T-helper 2 cell treated with Interferon-gamma antibody and Interleukin-4, amounts not matched to agents 5 μg/mL and 100 μg/mL, for 36 hours (primary cell): ENCODE measurements around the gene CTNND2.
"Not testable (repeated sequence)": the region's sequence is repeated elsewhere in the genome, so short reads cannot be mapped to it uniquely, and the experiment has no call there.

Source experiments
- DNase-seq: peaks from one replicate; pipeline ENCODE4 v3.0.0; 2021; ENCODE audit warnings: low spot score
- H3K27ac Mint-ChIP-seq: one replicate; pipeline ENCODE4 v1.8.0; 2021; ENCODE audit warnings: mild to moderate bottlenecking, mixed read lengths
- H3K27me3 Mint-ChIP-seq: one replicate; pipeline ENCODE4 v1.8.0; 2021; ENCODE audit warnings: low read depth, mixed read lengths
- H3K36me3 Mint-ChIP-seq: one replicate; pipeline ENCODE4 v1.8.0; 2021; ENCODE audit warnings: low read depth, mixed read lengths
- H3K4me1 Mint-ChIP-seq: one replicate; pipeline ENCODE4 v1.8.0; 2021; ENCODE audit warnings: low read depth, mixed read lengths
- H3K4me3 Mint-ChIP-seq: one replicate; pipeline ENCODE4 v1.8.0; 2022; ENCODE audit warnings: mild to moderate bottlenecking, moderate library complexity, mixed read lengths
- H3K9me3 Mint-ChIP-seq: one replicate; pipeline ENCODE4 v1.8.0; 2021; ENCODE audit warnings: mixed read lengths

The CTNND2 gene

DNA sequence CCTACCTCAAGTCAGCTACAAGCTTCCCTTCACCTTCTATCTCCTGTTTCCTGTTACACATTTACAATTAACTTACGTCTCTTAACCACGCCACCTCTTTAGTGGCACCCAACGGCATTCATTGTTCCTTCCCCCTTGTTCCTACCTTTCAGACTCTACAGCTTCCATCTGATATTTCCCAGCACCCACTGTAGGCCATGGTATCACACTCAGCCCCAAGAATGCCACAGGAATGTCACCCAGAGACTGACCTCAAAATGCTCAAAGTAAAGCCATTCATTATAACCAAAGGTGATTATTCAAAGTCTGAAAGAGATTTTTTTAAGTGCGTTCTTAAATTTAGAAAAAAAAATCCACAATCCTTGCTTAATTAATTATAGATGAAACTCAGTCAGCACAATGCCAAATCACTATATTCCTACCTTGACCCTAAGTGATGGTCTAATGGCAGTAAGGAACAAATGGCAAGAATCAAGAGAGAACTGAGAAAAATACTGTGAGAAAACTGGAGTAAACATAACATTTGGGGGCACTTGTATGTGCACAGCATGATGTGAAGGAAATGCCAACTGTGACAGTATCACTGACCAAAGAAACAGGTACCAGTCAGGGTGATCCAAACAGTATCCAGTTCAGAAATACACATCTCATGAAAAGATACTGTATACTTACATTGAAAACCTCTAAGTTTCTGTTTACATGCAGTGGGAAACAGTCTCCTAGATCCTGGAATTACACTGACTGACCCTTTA lies 52.1 kb downstream of the CTNND2 start:
- H3K27me3 Mint-ChIP-seq, result no peaks in the 10 kb centered on the region
- no peaks in the 10 kb centered on the region for H3K36me3 Mint-ChIP-seq
- H3K9me3 Mint-ChIP-seq, result peaks cover 17% of the 10 kb centered on the region
- no peak for DNase-seq
- H3K27ac Mint-ChIP-seq, result no peak overlapping the region
- no peaks in the 10 kb centered on the region for H3K4me1 Mint-ChIP-seq
- H3K4me3 Mint-ChIP-seq, result no peak overlapping the region

DNA sequence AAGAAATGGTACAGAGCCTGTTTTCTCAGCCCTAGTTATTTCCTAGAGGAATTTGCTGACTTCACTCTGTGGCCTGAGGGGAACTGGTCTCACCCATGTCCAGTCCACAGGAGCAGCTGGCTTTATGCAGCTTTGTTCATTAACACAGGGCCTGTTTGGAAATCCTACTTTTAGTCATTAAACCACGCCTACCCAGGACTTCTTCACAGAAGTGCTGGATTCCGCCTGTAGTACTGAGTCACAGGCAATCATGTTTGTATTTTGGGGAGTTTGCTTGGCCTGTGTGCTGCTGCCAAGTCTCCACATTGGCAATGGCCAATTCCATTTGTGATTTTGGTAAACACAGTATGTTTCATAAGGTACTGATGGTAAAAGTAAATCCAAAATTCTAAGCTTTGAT lies 52.8 kb downstream of the CTNND2 start:
- H3K4me3 Mint-ChIP-seq, result no peak overlapping the region
- no peaks in the 10 kb centered on the region for H3K4me1 Mint-ChIP-seq
- no peaks in the 10 kb centered on the region for H3K36me3 Mint-ChIP-seq
- H3K27me3 Mint-ChIP-seq, result no peaks in the 10 kb centered on the region
- no peak for DNase-seq
- peaks cover 14% of the 10 kb centered on the region for H3K9me3 Mint-ChIP-seq
- no peak overlapping the region for H3K27ac Mint-ChIP-seq

DNA sequence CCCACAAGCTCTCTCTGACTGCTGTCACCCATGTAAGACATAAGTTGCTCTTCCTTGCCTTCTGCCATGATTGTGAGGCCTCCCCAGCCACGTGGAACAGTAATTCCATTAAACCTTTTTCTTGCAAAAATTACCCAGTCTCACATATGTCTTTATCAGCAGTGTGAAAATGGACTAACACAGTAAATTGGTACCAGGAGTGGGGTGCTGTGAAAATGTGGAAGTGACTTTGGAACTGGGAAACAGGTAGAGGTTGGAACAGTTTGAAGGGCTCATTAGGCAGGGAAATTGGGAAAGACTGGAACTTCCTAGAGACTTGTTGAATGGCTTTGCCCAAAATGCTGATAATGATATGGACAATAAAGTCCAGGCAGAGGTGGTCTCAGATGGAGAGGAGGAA lies 75.7 kb downstream of the CTNND2 start:
- not testable (repeated sequence) for H3K4me3 Mint-ChIP-seq, H3K4me1 Mint-ChIP-seq, H3K27me3 Mint-ChIP-seq, H3K27ac Mint-ChIP-seq, DNase-seq, H3K36me3 Mint-ChIP-seq
- H3K9me3 Mint-ChIP-seq, result peaks cover 29% of the 10 kb centered on the region

DNA sequence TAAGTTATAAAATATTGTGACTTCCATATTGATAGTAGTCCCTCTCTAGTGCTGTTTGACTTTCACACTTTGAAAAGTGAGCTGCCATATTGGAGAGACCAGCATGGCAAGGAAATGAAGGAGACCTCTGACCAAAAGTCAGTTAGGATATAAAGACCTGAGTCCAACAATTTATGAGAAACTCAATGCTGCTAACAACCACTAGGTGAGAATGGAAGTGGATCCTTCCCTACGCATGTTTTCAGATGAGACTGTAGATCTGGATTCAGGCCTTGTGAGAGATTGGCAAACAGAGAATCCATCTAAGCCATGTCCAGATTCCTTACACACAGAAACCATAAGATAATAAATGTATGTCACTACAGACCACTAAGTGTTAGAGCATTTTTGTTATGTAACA lies 81.6 kb downstream of the CTNND2 start:
- H3K27me3 Mint-ChIP-seq, result no peaks in the 10 kb centered on the region
- DNase-seq, result no peak
- peaks cover 13% of the 10 kb centered on the region for H3K9me3 Mint-ChIP-seq
- H3K4me3 Mint-ChIP-seq, result no peak overlapping the region
- H3K4me1 Mint-ChIP-seq, result no peaks in the 10 kb centered on the region
- no peaks in the 10 kb centered on the region for H3K36me3 Mint-ChIP-seq
- no peak overlapping the region for H3K27ac Mint-ChIP-seq

DNA sequence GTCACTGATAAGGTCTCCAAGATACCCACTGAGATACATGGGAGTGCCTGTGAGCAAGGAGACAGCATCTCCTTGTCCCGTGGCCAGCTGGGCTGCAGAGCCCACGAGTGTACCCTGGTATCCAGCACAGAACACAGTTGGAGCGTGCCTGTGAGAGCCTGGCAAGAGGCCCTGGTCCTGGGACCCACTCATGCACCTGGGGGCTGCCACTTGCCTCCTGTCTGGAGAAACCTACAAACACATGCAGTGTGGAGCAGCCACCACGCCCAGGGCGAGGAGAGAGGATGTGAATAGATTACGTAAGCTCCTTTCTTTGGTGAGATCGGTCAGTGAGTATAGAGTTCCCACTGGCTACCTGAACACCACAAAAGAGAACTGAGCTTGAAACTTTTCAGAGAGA lies 88.3 kb downstream of the CTNND2 start:
- no peak for DNase-seq
- H3K27ac Mint-ChIP-seq, result no peak overlapping the region
- no peak overlapping the region for H3K4me3 Mint-ChIP-seq
- H3K36me3 Mint-ChIP-seq, result no peaks in the 10 kb centered on the region
- peaks cover 7% of the 10 kb centered on the region for H3K9me3 Mint-ChIP-seq
- H3K4me1 Mint-ChIP-seq, result no peaks in the 10 kb centered on the region
- no peaks in the 10 kb centered on the region for H3K27me3 Mint-ChIP-seq

DNA sequence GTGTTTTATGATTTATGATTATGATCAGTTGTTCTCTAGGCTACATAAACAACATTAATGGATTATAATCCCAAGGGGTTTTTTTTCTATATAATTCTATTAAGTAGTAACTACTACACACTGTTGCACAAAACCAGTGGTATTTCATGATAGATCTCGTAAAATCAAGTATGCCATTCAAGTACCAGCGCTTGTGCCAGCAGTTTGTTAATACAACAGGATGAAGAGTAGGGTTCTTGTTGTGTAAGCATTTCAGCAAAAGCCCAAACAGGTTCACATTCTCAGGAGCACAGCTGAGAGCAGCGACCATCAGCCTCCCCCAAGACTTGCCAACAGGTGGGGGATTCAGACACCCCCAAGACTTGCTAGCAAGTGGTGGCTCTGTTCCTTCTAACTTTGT lies 88.8 kb downstream of the CTNND2 start:
- Mint-ChIP-seq H3K27ac (no peak overlapping the region), H3K4me3 (no peak overlapping the region), H3K4me1 (no peaks in the 10 kb centered on the region), H3K9me3 (peaks cover 7% of the 10 kb centered on the region), H3K36me3 (no peaks in the 10 kb centered on the region), H3K27me3 (no peaks in the 10 kb centered on the region)
- DNase-seq, result no peak

DNA sequence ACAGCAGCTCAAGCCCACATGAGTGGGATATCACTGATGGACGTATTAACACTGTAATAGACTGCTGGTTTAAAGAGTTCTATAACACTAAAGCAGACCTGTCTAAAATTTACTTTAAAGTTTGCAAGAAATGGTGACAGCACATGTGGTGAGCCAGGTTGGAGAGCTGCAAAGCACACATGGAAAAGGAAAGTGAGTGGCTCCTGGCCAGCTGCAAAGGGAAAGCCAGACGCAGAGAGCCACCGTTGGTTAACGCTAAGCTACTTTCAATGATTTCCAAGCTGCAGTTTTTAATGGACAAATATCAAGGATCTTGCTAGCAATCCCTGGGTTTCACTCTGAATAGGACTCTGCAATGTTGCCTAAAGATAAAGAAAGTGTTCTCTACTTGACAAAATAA lies 89.9 kb downstream of the CTNND2 start:
- DNase-seq, result no peak
- H3K4me3 Mint-ChIP-seq, result no peak overlapping the region
- no peaks in the 10 kb centered on the region for H3K4me1 Mint-ChIP-seq
- H3K27ac Mint-ChIP-seq, result no peak overlapping the region
- peaks cover 7% of the 10 kb centered on the region for H3K9me3 Mint-ChIP-seq
- no peaks in the 10 kb centered on the region for H3K27me3 Mint-ChIP-seq
- H3K36me3 Mint-ChIP-seq, result no peaks in the 10 kb centered on the region

DNA sequence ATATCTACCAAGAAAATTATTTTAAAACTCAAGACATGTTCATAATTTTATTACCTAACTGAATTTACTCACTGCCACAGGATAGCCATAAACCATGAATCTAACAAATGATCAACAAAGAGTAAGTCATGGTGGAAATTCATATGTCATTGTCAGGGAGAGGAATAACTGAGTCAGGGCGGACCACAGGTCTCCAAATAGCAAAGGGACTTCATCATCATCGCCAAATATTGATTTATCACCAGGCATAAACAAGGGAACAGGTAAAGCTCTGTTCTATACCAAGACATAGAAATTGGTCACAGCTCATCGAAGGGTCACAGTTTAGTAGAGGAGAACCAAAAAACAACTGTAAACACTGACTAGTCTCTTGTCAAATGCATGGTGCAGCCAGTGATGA lies 94.8 kb downstream of the CTNND2 start:
- no peak for DNase-seq
- Mint-ChIP-seq H3K4me1 (no peaks in the 10 kb centered on the region), H3K27ac (no peak overlapping the region), H3K4me3 (no peak overlapping the region), H3K27me3 (no peaks in the 10 kb centered on the region), H3K9me3 (peaks cover 6% of the 10 kb centered on the region), H3K36me3 (no peaks in the 10 kb centered on the region)

DNA sequence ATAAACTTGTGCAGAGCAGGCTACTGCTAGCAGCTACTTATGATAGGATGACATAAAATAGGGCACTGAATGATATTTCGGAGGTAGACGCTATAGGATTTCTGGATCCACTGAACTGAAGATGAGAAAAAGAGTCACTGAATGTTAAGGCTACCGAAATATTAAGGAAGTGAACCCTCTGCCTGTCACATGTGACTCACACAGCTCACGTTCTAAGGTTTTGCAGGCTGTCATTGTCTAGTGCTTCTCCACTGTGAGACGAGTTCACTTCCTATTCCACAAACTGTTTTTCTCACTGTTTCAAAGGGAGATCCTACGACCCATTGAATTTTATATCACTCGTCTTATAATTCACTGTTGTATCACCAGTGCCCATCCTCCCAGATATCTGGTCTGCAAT lies 100.8 kb downstream of the CTNND2 start:
- Mint-ChIP-seq H3K4me3 (no peak overlapping the region), H3K27ac (no peak overlapping the region), H3K36me3 (no peaks in the 10 kb centered on the region)

DNA sequence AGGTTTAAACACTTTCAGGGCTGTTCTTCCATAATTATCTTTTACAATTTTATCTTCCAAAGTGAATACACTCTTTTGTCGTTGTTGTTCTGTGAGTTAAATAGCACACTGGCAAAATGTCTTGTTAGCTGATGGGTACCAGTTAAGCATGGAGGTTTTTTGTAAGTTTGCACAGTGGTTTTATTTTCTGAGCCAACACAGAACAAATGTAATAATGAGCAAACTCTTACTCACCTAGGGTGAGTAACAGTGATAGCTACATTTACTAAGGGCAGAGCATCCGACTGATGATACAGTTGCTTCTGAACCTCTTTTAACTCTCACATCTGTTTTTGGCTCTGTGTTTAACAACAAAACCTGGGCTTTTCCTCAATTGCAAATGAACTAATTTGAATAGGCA lies 103.2 kb downstream of the CTNND2 start:
- Mint-ChIP-seq H3K4me1 (no peaks in the 10 kb centered on the region), H3K27ac (no peak overlapping the region), H3K27me3 (no peaks in the 10 kb centered on the region), H3K36me3 (no peaks in the 10 kb centered on the region), H3K9me3 (peaks cover 6% of the 10 kb centered on the region), H3K4me3 (no peak overlapping the region)
- no peak for DNase-seq

More for the DNA sequence above, 100.8 kb downstream of the CTNND2 start:
- Mint-ChIP-seq H3K4me1 (no peaks in the 10 kb centered on the region), H3K9me3 (peaks cover 6% of the 10 kb centered on the region), H3K27me3 (no peaks in the 10 kb centered on the region)
- DNase-seq, result no peak

- H3K27me3 Mint-ChIP-seq, result no peaks in the 10 kb centered on the region
- no peak for DNase-seq
- no peak overlapping the region for H3K27ac Mint-ChIP-seq
- no peak overlapping the region for H3K4me3 Mint-ChIP-seq
- H3K4me1 Mint-ChIP-seq, result no peaks in the 10 kb centered on the region
- peaks cover 11% of the 10 kb centered on the region for H3K9me3 Mint-ChIP-seq
- H3K36me3 Mint-ChIP-seq, result no peaks in the 10 kb centered on the region
These were observed 107.1 kb downstream of the CTNND2 start for GRCh38 chr5:11797132-11797531.

DNA sequence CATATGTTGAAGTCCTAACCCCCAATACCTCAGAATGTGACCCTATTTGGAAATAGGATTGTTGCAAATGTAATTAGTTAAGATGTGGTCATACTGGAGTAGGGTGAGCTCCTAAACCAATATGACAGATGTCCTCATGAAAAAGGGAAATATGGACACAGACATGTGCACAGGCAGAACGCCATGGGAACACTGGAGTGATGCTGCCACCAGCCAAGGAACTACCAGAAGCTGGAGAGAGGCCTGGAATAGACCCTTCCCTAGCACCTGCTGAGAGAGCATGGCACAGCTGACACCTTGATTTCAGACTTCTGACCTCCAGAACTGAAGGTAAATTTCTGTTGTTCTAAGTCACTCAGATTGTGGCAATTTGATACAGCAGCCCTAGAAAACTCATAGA lies 110.8 kb downstream of the CTNND2 start:
- H3K27me3 Mint-ChIP-seq, result no peaks in the 10 kb centered on the region
- peaks cover 11% of the 10 kb centered on the region for H3K9me3 Mint-ChIP-seq
- no peaks in the 10 kb centered on the region for H3K4me1 Mint-ChIP-seq
- H3K36me3 Mint-ChIP-seq, result no peaks in the 10 kb centered on the region
- H3K27ac Mint-ChIP-seq, result no peak overlapping the region
- no peak for DNase-seq
- no peak overlapping the region for H3K4me3 Mint-ChIP-seq

- no peak for DNase-seq
- Mint-ChIP-seq H3K9me3 (peaks cover 11% of the 10 kb centered on the region), H3K36me3 (no peaks in the 10 kb centered on the region), H3K27me3 (no peaks in the 10 kb centered on the region), H3K4me1 (no peaks in the 10 kb centered on the region), H3K27ac (no peak overlapping the region), H3K4me3 (no peak overlapping the region)
These were observed 111.6 kb downstream of the CTNND2 start for GRCh38 chr5:11792621-11793020.

GRCh38 chr5:11791792-11792191 lies 112.5 kb downstream of the CTNND2 start:
- H3K27ac Mint-ChIP-seq, result no peak overlapping the region
- no peaks in the 10 kb centered on the region for H3K36me3 Mint-ChIP-seq
- H3K4me3 Mint-ChIP-seq, result no peak overlapping the region
- H3K9me3 Mint-ChIP-seq, result peaks cover 11% of the 10 kb centered on the region
- DNase-seq, result no peak
- H3K27me3 Mint-ChIP-seq, result no peaks in the 10 kb centered on the region
- no peaks in the 10 kb centered on the region for H3K4me1 Mint-ChIP-seq

DNA sequence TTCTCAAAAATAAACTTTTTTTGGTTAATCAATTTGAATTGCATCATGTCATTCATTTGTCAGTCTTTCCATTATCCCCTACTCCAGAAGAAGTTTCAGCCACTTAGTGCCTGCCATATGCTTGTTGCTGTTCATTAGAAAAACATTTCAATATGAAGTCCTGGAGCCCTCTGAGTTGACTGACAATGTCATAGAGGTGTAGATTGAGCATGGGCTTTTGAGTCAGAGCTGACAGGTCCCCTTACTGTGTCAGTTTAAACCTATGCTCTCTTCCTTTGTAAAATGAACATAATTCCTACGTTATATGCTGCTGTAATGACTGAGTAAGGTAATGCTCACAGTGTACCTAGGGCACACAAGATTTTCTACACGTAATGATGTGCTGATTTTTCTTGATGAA lies 114.0 kb downstream of the CTNND2 start:
- no peak for DNase-seq
- Mint-ChIP-seq H3K27ac (no peak overlapping the region), H3K36me3 (no peaks in the 10 kb centered on the region), H3K9me3 (peaks cover 11% of the 10 kb centered on the region), H3K27me3 (no peaks in the 10 kb centered on the region), H3K4me3 (no peak overlapping the region), H3K4me1 (no peaks in the 10 kb centered on the region)
